Panc1 (cell line): ENCODE results near the gene SHB.

Experiments
- CTCF ChIP-seq: fragments of 450-650 bp; IDR thresholded peaks from 2 replicates; pipeline ENCODE4 v1.5.1; 2017; ENCODE audit warnings: mild to moderate bottlenecking
- POLR2AphosphoS5 ChIP-seq: IDR thresholded peaks from 2 replicates; pipeline ENCODE4 v1.6.1; 2012; ENCODE audit warnings: mild to moderate bottlenecking, low read depth, low read length, moderate library complexity
- TCF7L2 ChIP-seq: IDR thresholded peaks from 2 replicates; pipeline ENCODE4 v1.6.1; 2011; ENCODE audit warnings: mild to moderate bottlenecking, low read depth, low read length, inconsistent platforms

- TF ChIP-seq CTCF (peak; percentile 92), TCF7L2 (no peak), POLR2AphosphoS5 (no peak)
These were observed 19.2 kb upstream of the SHB start for GRCh38 chr9:38088006-38088925.
